ENCODE data around the gene RBFOX1.

The RBFOX1 gene

DNA sequence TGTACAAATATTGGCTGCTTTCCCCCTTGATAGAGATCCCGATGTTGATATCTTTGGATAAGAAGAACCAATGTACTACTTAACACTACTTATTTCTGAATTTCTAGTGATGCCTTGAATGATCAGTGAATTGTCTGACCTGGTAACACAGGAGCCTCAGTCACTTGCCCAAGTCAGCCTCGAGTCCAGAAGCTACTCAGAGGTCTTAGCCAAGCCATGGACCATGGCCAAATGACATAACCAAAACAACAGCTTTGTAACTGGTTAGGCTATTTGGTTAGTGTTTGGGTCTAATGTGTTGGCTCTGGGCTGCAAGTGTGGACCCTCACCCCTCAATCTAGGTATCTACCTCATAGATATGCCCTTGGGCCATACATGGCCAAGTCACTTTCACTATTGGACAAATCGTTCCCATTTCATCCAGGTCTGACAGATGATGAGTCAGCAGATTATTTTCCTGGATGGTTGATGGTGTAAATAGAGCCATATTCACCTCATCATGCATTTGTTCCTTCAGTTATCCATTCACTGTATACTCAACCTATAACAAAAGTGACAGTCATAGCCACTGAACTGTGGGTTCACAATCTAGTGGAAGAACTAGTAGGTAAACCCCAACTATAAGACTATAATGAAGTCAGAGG, 3.5 kb downstream of the RBFOX1 start:
- no peak for DNase-seq

- no peak for DNase-seq
Observed at GRCh38 chr16:7336742-7337141, 4.1 kb downstream of the RBFOX1 start.

DNA sequence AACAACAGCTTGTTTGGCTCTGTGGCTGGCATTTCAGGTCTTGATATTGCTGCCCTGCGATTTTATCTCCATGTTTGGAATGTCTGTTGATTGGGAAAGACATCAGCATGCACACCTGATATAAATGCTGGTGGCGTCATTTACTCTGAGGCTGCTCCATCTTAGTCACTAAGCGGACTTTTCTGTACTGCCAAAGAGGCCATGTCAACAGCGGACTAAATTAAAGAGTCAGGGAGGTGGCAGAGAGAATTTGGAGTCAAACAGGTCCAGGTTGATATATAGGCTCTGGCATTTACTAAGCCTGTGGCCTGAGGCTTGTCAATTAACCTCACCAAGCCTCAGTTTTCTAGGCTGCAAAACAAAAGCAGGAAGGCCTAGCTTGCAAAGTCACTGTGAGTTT, 6.2 kb downstream of the RBFOX1 start:
- no peak for DNase-seq

DNA sequence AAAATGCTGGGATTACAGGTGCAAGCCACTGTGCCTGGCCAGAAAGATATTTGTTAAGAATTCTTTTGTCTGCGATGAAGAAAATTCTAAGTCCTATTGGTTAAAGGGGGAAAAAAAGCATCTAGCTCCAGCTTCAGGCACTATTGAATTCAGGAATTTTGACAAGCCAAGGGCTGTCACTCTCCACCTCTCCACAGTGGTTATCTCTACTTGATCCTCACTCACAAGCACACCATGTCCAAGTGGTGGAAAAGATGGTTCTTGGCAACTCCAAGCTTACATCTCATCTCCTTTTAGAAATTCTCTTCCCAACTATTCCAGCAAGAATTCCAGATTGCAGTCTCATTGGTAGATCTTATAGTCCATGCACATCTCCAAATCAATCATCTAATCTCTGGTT, 7.1 kb downstream of the RBFOX1 start:
- DNase-seq: no peak

- DNase-seq: no peak
Observed at GRCh38 chr16:7340938-7341337, 8.3 kb downstream of the RBFOX1 start.

DNA sequence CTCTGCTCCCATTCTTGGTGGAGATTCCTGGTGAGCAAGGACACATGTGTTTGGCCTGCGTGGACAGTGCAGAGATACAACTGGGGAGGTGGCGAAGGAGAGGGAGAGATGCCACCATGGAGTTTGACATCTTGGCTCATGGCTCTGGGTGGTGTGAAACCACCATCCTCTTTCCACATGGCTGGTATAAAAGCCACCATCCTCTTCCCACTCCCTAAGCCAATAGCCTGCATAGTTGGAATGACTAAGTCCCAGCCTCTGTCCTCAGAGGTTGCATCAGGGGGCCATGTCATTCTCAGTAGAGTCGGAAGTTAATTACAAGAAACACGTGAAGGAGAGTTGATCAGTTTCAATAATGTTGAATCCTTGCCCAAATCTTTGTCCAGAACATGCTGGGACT, 10.0 kb downstream of the RBFOX1 start:
- no peak for DNase-seq

DNA sequence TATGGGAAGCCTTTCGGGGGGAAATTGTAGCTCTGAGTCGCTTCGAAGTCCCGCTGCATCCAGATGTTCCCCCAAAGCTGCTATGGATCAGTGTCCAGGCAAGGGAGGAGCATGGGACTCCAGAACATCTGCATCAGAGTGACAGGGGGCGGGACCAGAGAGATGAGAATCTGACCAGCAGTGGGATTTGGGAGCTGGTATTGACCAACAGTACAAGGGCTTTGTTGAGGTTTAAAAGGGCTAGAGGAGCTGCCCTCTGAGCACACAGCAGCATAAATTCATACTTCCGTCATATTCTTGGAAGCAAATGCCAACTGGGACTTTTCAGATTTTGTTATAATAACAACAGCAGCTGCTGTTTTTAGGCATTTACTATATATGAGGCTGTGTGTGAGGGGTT, 10.6 kb downstream of the RBFOX1 start:
- DNase-seq: no peak

- no peak for DNase-seq
Observed at GRCh38 chr16:7344830-7345780, 12.5 kb downstream of the RBFOX1 start.

DNA sequence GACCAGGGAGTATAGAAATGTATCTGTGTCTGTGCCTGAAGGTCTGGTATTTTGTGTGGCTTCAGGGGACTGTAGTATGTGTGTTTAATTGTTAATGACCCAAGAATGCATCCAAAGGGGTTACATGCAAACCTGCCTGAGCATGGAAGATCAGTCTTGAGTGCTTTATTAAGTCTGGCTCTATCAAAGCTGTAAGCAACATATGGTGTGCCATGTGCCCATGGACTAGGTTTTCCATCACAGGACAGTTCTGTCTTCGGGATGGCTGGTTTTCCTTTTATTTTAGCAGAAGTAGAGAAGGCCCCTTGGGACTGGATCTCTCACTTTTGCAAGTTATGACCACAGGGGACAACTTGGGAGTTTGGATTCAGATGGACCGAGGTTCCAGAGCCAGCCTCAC, 18.2 kb downstream of the RBFOX1 start:
- no peak for DNase-seq

- DNase-seq: no peak
Observed at GRCh38 chr16:7351610-7352510, 19.2 kb downstream of the RBFOX1 start.

- no peak for DNase-seq
Observed at GRCh38 chr16:7355758-7356157, 23.1 kb downstream of the RBFOX1 start.

DNA sequence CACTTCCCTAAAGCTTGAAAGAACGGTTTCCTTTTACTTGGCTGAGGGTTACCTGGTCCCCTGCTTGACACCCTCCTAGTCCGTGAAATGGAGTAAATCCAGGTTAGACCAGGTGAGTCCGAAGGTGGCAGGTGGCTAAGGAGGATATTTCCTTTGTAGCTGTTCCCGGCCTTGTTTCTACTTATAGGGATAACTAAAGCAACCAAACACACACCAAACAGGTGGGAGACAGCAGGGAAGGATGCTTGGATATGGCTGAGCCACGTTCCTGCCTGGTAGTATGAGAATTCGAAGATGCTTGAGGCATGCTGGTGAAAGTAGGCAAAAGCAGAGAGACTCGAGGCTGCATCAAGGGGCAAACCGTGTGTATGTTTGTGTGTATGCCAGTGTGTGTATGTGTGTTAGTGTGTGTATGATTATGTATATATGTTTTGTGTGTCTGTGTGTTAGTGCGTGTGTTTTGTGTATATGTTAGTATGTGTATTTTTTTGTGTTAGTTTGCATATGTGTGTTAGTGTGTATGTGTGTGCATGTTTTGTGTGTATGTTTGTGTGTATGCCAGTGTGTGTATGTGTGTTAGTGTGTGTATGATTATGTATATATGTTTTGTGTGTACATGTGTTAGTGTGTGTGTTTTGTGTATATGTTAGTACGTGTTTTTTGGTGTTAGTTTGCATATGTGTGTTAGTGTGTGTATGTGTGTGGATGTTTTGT, 28.9 kb downstream of the RBFOX1 start:
- no peak for DNase-seq

DNA sequence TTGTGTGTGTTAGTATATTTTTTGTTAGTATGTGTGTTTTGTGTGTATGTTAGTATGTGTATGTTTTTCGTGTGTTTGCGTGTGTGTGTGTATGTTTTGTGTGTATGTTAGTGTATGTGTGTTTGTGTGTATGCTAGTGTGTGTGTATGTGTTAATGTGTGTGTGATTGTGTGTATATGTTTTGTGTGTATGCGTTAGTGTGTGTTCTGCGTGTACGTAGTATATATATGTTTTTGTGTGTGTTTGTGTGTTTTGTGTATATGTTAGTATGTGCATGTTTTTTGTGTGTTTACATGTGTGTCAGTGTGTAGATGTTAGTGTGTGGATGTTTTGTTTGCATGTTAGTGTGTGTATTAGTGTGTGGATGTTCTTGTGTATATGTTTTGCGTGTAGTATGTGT, 29.6 kb downstream of the RBFOX1 start:
- DNase-seq: no peak

DNA sequence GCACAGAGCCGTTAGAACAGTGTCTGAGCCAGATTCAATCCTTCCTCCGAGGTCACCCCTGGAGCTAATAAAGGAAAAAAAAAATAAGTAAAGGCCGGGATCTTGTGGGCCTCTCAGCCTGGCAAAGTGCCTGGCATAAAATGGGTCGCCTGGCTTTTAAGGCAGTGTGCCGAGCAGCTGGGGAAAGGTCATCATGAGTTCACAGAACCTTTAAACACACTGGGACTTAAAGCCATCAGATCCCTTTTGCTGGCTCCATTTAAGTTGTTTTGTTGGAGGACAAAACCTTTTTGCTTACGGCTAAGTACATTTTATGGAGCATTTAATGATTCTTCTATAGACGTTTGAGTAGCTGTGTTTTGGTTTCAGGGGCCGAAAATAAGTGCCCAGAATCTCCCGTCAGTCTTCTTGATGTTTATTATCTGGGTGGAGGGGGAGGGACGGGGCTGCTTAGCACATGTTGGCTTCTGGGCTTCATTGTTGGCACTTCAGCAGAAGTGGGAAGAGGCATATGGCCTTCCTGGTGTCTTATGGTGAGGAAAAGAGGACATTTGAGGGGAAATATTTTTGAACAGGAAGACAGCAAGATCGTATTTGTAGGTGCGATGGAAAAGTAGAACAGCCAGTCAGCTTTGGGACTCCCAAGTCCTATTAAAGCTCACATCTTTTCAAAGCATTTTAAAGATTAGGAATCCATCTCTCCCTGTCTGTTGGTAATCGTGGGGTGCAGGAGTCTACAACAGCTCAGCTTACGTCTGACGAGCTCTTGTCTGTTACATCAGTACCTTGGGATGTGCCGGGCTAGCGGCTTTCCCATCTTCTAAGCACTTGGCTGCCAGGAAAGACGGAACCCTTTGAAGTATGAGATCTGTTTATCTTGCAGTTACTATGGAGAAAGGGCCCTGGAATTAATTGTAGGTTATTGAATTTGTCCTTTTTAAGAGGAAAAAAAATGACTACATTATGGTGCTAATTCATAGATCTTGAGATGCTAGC, 31.1 kb downstream of the RBFOX1 start:
- no peak for DNase-seq

DNA sequence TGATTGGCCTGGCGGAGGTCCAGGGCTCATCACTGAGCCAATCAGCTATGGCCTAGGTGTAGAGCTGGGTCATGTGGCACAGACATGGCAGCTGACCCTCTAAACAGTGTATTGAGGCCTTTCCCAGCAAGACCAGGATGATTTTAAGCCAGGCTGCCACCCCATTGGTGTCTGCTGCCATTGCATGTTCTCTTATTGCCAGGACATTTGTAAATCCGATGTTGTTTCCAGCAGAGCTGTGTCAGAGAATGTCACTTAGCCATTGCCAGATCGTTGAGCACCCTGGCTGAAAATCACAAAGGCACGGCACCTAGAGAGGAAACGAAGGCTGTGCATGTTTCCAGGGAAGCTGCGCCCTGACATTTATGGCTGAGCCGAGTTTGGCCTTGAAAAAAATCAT, 33.4 kb downstream of the RBFOX1 start:
- no peak for DNase-seq

- no peak for DNase-seq
Observed at GRCh38 chr16:7366993-7367880, 34.6 kb downstream of the RBFOX1 start.

- no peak for DNase-seq
Observed at GRCh38 chr16:7369204-7369603, 36.6 kb downstream of the RBFOX1 start.

GRCh38 chr16:7372095-7372494, 39.5 kb downstream of the RBFOX1 start:
- no peak for DNase-seq

DNA sequence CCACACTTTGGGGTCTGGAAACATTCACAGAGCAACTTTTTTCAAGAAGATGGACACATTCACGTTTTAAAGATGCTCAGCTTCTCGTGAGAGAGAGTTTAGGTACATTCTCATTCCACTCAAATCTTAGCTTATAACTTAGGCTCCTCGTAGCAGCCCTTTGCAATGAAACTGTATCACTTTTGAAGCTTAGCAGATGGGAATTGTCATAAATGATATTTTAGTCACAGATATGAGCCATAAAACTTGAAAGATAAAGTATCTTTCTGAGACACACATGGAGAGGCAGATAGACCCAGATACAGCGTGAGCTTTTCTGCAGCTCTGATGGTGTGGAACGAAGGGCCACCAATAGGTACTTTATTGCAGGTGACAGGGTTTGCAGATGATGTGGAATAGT, 41.1 kb downstream of the RBFOX1 start:
- DNase-seq: no peak

- no peak for DNase-seq
Observed at GRCh38 chr16:7374614-7375174, 42.0 kb downstream of the RBFOX1 start.
